Smooth muscle cell of the brain vasculature (primary cell): ENCODE data around the gene ZNF397.
A peak's percentile ranks its signal among the peaks of the same experiment; 100 is the strongest.

ENCODE experiments used
- DNase-seq: peaks from one replicate; pipeline ENCODE4 v3.0.0-alpha.2; 2012; ENCODE audit warnings: low read depth, low spot score

The ZNF397 gene

GRCh38 chr18:35290094-35290735, 49.4 kb downstream of the ZNF397 start, which contains the start of gene ZSCAN30:
Gene ZSCAN30, minus strand, starts transcription at chr18:35290229. Its CDS starts 25,877 bp downstream, at chr18:35264352.
- peak; percentile 83 for DNase-seq

- no peak for DNase-seq
Measured at GRCh38 chr18:35291166-35291565, 50.3 kb downstream of the ZNF397 start.

DNA sequence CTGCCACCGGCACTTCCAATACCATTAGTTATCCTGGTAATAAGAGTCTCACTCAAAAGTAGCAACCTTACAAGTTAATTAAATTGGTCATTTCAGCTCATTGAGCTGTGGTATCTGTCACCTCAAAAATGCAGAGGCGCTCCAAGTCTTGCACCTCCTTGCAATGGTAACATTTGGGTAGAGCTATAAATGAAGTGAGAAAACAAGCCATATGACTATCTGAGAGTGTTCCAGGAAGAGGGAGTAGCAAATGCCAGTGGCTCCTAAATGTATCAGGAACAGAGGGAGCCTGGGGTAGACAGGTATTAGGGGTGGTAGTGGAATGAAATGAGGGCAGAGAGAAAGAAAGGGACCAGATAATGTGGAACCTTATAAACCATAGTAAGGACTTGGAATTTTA, 55.2 kb downstream of the ZNF397 start:
- no peak for DNase-seq

GRCh38 chr18:35303610-35304009, 62.8 kb downstream of the ZNF397 start:
- DNase-seq = no peak

DNA sequence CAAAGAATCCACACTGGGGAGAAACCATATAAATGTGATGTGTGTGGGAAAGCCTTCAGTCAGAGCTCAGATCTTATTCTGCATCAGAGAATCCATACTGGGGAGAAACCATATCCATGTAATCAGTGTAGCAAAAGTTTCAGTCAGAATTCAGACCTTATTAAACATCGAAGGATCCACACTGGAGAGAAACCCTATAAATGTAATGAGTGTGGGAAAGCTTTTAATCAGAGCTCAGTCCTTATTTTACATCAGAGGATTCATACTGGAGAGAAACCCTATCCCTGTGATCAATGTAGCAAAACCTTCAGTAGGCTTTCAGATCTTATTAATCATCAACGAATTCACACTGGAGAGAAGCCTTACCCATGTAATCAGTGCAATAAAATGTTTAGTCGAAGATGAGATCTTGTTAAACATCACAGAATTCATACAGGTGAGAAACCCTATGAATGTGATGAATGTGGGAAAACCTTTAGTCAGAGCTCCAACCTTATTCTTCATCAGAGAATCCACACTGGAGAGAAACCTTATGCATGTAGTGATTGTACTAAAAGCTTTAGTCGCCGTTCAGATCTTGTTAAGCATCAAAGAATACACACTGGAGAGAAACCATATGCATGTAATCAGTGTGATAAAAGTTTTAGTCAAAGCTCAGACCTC, 65.9 kb downstream of the ZNF397 start:
- no peak for DNase-seq
